Activated CD8-positive, alpha-beta memory T cell treated with anti-CD3 and anti-CD28 coated beads for 36 hours (primary cell): ENCODE results near the gene LDLRAP1. TPM values are rescaled to one million over a fixed set of nuclear protein-coding genes. Genes with fewer than 3 reads are reported as not detected.

ENCODE experiments used
- CTCF ChIA-PET: fragments of 350-600 bp; sonication (Branson Sonifier 250); formaldehyde crosslinking; loops from one replicate; lab custom pipeline; 2021; ENCODE audit warnings: antibody characterized with exemption; lab: Charles Lee
- POLR2A ChIA-PET: fragments of 350-600 bp; sonication (Branson Sonifier 250); formaldehyde crosslinking; loops from one replicate; lab custom pipeline; 2021; ENCODE audit warnings: antibody characterized with exemption; lab: Charles Lee
- total RNA-seq, 2 experiments: library from RNA; stranded (reverse); gene quantifications; one replicate each; pipeline ENCODE4 v1.2.3, GENCODE V29; 2021

Gene LDLRAP1
- total RNA-seq, 2 experiments from 2014 or later = 5.5 to 5.7 TPM

GRCh38 chr1:25566730-25567341 lies 23.4 kb downstream of the LDLRAP1 start:
- POLR2A ChIA-PET = interaction anchor here (0.8 to 2.0 kb wide), 2 partner anchors 15 to 17 kb away, joined by 3 to 11 read pairs; no protein-coding TSS in a partner anchor
- CTCF ChIA-PET = interaction anchor here (2.5 kb wide), 1 partner anchor 47 kb away, joined by 8 read pairs; no protein-coding TSS in a partner anchor

DNA sequence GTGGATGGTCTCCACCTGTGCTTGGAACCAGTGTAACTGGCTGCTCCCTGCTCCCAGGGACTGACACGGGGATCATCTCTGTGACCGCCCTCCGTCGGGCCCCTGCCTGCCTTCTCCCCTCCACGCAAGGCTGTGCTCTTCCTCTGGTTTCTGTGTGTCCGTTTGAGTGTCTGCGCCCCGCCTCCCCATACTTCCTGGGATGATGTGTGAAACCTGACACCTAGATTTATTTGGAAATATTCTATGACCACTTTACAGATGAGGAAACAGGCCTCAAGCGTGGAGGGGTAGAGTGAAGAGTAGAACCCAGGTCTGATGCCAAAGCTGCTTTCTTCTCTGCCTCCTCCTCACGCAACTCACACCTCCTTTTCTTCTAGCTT lies 24.3 kb downstream of the LDLRAP1 start:
- ChIA-PET POLR2A (no interaction called here), CTCF (interaction anchor here (1.2 kb wide), 1 partner anchor 49 kb away, joined by 3 read pairs; the partner anchor contains the start of gene MAN1C1)

- ChIA-PET POLR2A (no interaction called here), CTCF (interaction anchor here (1.2 kb wide), 1 partner anchor 49 kb away, joined by 3 read pairs; the partner anchor contains the start of gene MAN1C1)
Measured at GRCh38 chr1:25568090-25568833, 24.9 kb downstream of the LDLRAP1 start.

GRCh38 chr1:25568834-25569596 lies 25.6 kb downstream of the LDLRAP1 start:
- ChIA-PET POLR2A (interaction anchor here (0.6 kb wide), 1 partner anchor 11 kb away, joined by 4 read pairs; no protein-coding TSS in a partner anchor), CTCF (interaction anchor here (1.2 kb wide), 1 partner anchor 25 kb away, joined by 3 read pairs; no protein-coding TSS in a partner anchor)

GRCh38 chr1:25569597-25570396 lies 26.4 kb downstream of the LDLRAP1 start:
- POLR2A ChIA-PET = no interaction called here
- CTCF ChIA-PET = interaction anchor here (1.1 to 1.2 kb wide), 2 partner anchors 9 to 26 kb away, joined by 3 read pairs; no protein-coding TSS in a partner anchor

- POLR2A ChIA-PET = interaction anchor here (0.5 kb wide), 1 partner anchor 387 kb away, joined by 10 read pairs; no protein-coding TSS in a partner anchor
- CTCF ChIA-PET = interaction anchor here (1.1 kb wide), 1 partner anchor 8 kb away, joined by 3 read pairs; no protein-coding TSS in a partner anchor
Measured at GRCh38 chr1:25570798-25571521, 27.6 kb downstream of the LDLRAP1 start.

- ChIA-PET POLR2A (interaction anchor here (0.5 kb wide), 1 partner anchor 1568 kb away, joined by 3 read pairs; no protein-coding TSS in a partner anchor), CTCF (interaction anchor here (1.3 to 1.9 kb wide), 3 partner anchors 15 to 51 kb away, joined by 3 to 4 read pairs (median 4); no protein-coding TSS in a partner anchor)
Measured at GRCh38 chr1:25571522-25571970, 28.1 kb downstream of the LDLRAP1 start.

GRCh38 chr1:25572107-25572506 lies 28.7 kb downstream of the LDLRAP1 start:
- POLR2A ChIA-PET = interaction anchor here (0.5 kb wide), 1 partner anchor 1568 kb away, joined by 3 read pairs; no protein-coding TSS in a partner anchor
- CTCF ChIA-PET = interaction anchor here (0.7 to 1.9 kb wide), 6 partner anchors 13 to 240 kb away, joined by 3 to 4 read pairs (median 4); no protein-coding TSS in a partner anchor

GRCh38 chr1:25572708-25573590 lies 29.5 kb downstream of the LDLRAP1 start:
- CTCF ChIA-PET = interaction anchor here (0.6 to 1.9 kb wide), 9 partner anchors 12 to 239 kb away, joined by 3 to 4 read pairs (median 4); no protein-coding TSS in a partner anchor
- POLR2A ChIA-PET = no interaction called here

DNA sequence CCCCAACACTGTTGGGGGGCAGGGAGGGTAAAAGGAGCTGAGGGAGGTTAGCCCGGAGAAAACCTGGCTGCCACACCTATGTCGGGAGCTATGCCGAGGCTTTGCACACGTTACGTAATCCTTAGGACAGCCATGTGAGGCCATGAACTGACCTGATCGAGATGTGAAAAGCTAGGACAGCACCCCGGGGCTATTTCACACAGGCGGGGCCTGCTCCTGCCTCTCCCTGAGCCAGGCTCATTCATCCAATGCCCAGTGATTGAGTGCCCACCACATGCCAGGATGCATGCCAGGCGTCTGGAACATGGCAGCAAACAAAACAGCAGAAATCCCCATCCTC lies 30.2 kb downstream of the LDLRAP1 start:
- POLR2A ChIA-PET = no interaction called here
- CTCF ChIA-PET = interaction anchor here (0.6 to 1.8 kb wide), 2 partner anchors 16 to 54 kb away, joined by 3 to 4 read pairs; no protein-coding TSS in a partner anchor

DNA sequence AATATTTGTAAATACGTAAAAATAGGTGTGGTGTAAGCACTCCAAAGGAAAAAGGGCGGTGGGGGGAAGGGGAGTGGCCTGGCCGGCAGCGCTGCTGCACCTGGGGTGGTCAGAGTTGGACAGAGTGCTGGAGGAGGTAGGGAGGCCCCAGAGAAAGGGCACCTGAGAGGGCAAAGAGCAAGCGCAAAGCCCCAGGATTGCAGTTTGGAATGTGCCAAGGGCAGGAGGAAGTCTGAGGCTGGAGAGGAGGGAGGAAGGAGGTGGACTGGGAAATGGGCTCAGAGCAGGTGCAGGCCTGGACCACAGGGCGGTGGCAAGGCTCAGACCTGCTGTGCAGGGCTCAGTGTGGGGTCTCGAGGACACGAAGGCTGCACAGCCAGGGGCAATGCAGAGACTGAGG lies 30.6 kb downstream of the LDLRAP1 start:
- ChIA-PET CTCF (interaction anchor here (1.8 kb wide), 1 partner anchor 16 kb away, joined by 4 read pairs; no protein-coding TSS in a partner anchor), POLR2A (no interaction called here)

GRCh38 chr1:25575191-25575590 lies 31.8 kb downstream of the LDLRAP1 start:
- CTCF ChIA-PET = interaction anchor here (0.6 kb wide), 1 partner anchor 174 kb away, joined by 3 read pairs; no protein-coding TSS in a partner anchor
- POLR2A ChIA-PET = no interaction called here

DNA sequence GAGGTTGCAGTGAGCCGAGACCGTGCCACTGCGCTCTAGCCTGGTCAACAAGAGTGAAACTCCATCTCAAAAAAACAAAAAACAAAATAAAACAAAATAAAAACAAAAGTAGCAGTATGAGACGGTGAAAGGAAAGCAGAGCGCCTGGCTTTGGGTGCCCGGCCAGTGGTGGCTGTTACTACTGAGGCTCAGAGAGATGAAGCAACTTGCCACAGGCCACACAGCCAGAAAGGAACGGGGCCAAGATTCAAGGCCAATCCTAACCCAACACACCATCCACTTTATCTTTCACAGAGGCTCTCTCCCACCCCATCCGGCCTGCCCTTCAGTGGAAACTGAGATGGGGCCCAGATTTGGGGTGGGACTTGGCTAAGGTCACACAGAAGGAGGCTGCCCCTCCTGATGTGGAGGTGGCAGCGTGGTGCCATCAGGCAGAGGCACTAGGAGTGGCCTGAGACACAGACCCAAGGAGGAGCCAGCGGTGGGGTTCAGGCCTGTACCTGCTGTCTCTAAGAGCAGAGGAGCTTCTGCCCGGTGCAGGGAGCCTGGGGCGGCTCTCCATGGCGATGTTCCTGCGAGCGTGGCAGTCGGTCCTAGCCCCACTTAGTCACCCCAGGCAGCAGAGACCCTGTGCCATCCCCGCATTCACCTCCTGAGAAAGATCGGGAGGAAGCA lies 33.2 kb downstream of the LDLRAP1 start:
- ChIA-PET CTCF (no interaction called here), POLR2A (no interaction called here)

DNA sequence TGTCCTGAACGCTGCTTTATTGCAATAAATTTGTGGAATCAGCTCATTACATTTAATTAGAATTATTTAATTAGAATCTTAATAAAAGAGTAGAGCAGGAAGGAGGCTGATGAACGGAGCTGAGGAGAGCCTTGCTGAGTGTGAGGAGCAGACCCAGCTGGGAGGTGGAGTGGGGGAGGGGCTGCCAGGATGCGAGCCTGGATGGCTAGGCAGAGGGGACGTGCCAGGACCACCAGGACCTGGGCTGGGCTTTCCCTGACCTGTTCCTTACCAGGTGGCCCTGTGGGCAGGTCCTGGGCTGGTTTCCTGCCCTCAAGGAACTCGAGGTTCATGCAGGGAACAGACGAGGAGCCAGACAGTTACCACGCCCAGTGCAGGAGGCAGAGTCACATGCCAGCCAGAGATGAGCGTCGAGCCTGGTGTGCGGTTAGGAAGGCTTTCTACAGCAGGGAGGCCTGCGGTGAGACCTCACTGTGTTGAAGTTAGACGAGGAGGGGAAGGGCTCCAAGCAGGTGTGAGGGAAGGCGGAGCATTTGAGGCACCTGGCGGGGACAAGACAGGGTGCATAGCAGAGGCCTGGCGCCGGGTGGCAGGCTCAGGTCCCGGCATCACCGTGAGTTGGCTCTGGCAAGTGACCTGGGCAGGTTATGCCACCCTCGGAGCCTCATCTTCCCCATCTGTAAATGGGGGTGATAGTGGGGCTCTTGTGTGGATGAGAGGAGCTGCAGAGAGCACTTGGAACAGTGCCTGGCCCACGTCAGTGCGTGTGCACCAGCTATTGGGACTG lies 33.9 kb downstream of the LDLRAP1 start:
- ChIA-PET POLR2A (no interaction called here), CTCF (no interaction called here)
